ENCODE measurements around the gene C1QTNF12.

Gene C1QTNF12

DNA sequence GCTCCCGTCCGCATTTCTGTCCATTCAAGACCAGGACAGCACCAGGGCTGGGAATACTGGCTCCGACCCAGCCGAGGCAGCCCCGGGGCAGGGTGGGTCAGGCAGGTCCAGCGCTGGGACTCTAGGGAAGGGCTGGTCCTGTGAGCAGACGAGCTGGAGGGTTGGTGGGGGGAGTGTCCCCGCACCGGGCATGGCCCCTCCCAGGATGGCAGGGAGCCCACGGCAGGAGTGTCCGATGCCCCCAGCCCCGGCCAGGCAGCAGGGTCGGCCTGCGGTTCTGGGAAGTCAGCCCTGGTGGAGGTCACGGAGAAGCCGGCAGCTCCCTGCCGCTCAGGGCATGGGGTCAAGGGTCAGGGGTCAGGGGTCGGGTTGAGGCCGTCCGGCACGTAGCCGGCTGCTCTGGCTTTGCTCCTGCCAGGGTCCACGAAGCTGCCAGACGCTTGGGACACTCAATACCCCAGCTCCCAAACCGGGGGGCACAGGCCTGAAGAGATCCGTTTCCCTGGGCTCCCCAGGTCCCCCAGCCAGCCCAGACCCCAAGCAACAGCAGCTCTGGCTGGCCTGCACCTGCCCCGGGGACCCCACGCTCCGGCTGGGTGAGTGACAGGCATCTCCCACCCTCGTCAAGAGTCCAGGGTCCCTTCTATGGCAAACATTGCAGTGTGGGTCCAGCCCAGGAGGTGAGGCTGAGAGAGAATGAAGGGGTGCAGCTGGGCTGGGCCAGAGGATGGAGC, 6.7 kb downstream of the C1QTNF12 start:
- DNase-seq: no peak

- no peak for DNase-seq
Observed at GRCh38 chr1:1239227-1239613, 7.3 kb downstream of the C1QTNF12 start.

- no peak for DNase-seq
Observed at GRCh38 chr1:1238702-1239178, 7.8 kb downstream of the C1QTNF12 start.

DNA sequence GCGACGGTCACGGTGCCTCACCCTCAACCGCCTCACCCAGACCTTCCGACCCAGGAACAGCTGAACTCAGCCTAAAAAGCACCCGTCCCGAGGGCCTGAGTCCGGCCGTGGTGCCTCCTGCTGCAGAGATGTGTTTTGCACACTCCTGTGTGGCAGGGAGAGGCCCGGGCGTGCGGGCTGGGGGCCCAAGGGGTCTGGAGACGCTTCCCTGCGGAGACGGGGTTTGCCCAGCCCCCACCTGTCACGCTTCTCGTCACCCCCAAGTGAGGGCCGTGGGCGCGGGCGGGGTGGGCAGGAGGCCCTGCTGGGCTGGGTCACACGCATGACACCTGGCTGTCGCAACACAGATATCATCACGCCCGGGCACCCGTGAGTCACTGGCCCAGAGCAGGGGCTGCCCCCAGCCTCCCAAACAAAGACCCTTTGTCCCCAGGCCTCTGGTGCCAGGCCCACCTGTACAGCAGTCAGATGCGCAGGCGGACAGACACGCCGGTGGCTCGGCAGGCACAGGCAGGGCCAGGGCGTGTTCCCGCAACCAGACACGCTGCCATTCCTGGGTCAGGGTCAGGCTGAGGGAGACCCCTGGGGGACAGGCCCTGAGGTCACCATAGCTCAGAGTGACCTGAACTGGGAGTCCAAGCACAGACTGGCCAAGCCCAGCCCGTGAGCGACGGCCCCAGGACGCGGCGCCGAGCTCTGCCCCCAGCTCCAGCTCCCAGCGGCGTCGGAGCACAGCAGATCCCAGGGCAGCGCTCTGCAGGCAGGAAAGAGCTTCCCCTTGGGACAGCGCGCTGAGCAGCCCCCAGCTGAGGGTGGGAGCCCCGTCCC, 8.4 kb downstream of the C1QTNF12 start:
- no peak for DNase-seq

GRCh38 chr1:1236945-1237873, 9.3 kb downstream of the C1QTNF12 start:
- DNase-seq: no peak

DNA sequence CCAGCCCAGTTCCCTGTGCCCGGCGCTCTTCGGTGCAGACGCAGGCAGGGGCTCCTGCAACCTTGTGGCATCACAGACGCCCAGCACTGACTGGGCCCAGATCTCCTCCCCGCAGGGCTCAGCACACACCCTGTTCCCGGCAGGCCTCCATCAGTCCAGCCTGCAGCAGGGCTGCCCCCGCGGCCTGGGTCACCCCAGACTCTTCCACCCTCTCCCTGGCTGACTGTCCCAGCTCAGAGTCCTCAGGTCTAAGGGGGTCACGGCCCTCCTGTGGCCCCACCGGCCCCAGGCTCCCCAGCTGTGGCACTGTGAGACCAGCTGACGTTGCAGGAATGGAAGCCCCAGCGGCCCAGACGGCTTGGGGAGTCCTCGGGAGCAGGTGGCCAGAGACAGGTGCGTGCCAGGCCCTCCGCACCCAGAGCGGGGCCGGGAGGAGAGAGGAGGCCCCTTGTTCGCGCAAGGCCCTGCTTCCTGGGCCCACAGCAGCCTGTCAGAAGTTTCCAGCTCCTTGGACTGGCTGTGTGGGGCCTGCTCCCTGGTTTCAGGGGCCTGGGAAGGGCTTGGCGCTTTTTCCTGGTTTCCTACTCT, 10.3 kb downstream of the C1QTNF12 start:
- DNase-seq: no peak

GRCh38 chr1:1235016-1235744, 11.3 kb downstream of the C1QTNF12 start:
- no peak for DNase-seq

GRCh38 chr1:1234180-1234808, 12.2 kb downstream of the C1QTNF12 start:
- DNase-seq: no peak

DNA sequence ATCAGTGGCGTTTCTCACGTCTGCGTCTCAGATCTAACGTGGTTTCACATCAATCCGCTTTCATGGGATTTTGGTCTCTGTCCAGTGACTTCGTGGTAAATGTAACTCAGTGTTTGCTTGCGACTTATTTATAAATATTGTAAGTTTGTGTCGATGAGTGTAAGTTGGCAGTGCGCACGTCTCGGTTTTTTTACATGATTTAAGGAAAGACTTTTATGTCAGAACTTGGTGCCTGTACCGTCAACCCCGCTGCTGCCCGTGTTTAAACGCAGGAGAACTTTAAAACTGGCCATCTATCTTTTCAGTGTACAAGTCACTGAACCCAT, 13.0 kb downstream of the C1QTNF12 start:
- DNase-seq: no peak

- no peak for DNase-seq
Observed at GRCh38 chr1:1232796-1233566, 13.5 kb downstream of the C1QTNF12 start.

DNA sequence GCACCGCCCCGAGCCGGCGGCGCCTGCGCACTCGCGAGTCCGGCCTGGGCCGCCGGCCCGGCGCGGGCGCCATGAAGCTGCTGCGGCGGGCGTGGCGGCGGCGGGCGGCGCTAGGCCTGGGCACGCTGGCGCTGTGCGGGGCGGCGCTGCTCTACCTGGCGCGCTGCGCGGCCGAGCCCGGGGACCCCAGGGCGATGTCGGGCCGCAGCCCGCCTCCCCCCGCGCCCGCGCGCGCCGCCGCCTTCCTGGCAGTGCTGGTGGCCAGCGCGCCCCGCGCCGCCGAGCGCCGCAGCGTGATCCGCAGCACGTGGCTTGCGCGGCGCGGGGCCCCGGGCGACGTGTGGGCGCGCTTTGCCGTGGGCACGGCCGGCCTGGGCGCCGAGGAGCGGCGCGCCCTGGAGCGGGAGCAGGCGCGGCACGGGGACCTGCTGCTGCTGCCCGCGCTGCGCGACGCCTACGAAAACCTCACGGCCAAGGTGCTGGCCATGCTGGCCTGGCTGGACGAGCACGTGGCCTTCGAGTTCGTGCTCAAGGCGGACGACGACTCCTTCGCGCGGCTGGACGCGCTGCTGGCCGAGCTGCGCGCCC, 14.2 kb downstream of the C1QTNF12 start, which contains the start of gene B3GALT6:
Gene B3GALT6 (plus strand): TSS at position 30 of the 588 bp plus-strand sequence. CDS start 42 bp downstream, at position 72.
- no peak for DNase-seq

GRCh38 chr1:1231400-1232207, 14.9 kb downstream of the C1QTNF12 start, which contains the start of gene SDF4:
SDF4 (minus strand) TSS chr1:1232001; CDS start chr1:1228772, 3,229 bp downstream.
- DNase-seq: peak; percentile 96

- DNase-seq: no peak
Observed at GRCh38 chr1:1230656-1231399, 15.7 kb downstream of the C1QTNF12 start.

DNA sequence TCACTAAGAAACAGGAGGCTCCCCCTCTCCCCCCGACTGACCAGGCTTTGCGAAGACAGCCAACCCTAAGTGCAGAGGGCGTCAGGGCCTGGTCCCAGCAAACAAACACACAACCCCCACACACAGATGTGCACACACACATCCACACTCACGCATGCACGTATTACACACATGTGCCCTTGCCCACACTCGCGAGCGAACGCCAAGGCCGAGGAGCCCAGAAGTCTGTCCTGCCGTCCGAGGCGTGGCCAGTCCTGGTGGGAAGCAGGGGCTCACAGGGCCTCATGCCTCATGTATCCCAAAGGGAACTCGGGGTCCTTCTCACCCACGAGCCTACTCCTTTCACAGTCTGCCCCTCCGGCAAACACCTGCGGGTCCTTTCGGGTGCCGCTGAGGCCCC, 16.8 kb downstream of the C1QTNF12 start:
- no peak for DNase-seq

- DNase-seq: no peak
Observed at GRCh38 chr1:1228596-1229321, 17.8 kb downstream of the C1QTNF12 start.

GRCh38 chr1:1228187-1228586, 18.3 kb downstream of the C1QTNF12 start:
- no peak for DNase-seq

GRCh38 chr1:1227386-1227785, 19.1 kb downstream of the C1QTNF12 start:
- no peak for DNase-seq

Data from activated CD8-positive, alpha-beta memory T cell treated with anti-CD3 and anti-CD28 coated beads, Interleukin-2, amount 50 U/mL, for 4 hours (primary cell).